GM21825 (cell line): ENCODE results near the gene HHATL.

Experiments used
- ATAC-seq: cut with Tn5 transposase; IDR thresholded peaks from one replicate; pipeline ENCODE4 v1.9.1; 2021; ENCODE audit warnings: mild to moderate bottlenecking, moderate library complexity; ENCODE audit not compliant: unreplicated experiment

HHATL gene

DNA sequence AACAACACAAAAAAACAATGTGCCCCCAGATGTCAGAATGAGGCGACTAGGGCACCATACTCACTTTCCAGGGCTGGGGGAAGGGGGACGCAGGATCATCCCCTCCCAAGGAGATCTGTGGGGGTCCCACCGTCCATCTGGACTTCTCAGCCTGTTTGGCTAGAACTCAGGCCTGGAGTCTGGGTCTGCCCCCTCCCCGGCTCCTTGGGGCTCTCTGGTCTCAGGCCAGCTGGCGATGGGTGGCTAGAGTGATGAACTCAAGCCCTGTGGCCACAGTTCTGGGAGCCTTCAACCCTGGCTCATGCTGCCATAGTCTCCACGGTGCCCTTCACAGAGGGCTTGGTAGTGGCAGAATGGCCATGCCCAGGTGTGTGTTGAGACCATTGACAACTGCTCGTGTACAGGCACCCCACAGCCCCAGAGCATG, 35.5 kb downstream of the HHATL start:
- no peak for ATAC-seq

GRCh38 chr3:42666577-42666998, 36.0 kb downstream of the HHATL start:
- ATAC-seq = no peak

DNA sequence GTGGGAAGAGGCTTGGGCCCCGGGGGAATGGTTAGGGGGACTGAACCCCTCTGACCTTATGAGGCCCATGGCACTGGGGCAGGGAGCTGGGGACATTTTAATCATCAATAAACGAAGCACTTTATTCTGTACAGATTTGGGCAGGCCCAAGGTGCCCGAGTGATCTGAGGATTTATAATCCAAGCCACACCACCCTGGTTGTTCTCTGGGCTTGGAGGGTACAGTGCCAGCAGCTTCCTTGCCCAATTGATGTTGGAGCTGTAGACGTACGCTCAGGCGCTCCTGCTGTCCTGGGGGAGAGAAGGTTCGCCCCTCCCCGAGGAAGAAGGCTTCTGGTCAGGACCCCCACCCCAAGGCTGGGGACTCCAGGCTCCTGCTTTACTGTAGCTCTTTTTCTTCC, 36.6 kb downstream of the HHATL start:
- ATAC-seq = no peak

DNA sequence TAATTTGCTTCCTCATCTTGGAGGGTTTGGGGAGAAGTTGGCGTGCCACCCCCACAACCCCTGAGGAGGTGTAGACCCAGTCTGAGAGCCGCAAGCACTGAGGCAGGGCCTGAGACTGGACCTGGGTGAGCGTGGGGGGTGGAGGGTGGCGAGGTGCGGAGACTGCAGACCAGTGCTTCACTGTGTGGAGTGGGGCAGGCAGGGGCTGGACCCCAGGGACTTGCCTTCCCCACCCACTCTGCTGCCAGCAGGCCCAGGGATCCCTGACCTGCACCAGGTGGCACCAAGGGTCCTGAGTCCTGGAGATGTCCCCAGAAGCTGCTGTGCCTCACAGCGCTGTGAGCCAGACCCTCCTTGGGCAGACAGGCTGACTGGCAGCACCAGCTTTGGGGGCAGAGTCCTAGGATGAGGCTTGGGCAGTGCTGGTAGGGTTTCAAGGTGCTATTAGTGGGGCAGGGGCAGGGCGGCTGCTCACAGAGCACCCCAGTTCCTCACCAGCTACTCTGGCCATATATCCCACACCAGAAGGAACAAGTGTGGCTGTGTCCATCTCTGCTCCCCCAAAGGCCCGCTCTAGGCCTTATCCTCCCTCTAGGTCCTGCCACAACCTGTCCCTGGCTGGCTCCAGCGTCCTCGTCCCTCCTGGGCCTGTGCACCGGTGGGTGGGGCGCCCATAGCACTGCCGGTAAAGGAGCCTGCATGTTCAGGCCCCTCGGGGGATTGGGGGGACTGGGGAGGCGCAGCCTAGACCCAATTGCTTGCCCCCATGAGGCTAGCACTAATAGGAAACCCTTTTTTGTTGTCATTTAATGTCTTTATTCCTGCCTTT, 37.3 kb downstream of the HHATL start:
- ATAC-seq = no peak

DNA sequence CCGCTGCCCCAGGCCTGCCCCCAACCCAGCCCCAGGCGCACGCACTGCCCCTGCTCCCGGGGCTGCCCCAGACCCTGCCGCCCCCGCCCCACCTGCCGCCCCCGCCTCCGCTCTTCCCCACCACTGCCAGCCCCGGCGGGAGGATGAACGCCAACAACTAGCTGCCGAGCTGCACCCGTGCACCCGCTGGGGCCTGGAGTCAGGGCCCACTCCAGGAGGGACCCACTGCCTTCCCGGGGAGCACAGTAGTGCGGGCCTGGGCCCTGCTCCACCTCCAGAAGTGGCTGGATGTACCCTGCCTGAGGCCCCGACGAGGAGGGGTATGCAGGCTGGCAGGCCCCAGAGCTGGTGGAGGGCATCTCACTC, 38.2 kb downstream of the HHATL start:
- ATAC-seq = no peak

DNA sequence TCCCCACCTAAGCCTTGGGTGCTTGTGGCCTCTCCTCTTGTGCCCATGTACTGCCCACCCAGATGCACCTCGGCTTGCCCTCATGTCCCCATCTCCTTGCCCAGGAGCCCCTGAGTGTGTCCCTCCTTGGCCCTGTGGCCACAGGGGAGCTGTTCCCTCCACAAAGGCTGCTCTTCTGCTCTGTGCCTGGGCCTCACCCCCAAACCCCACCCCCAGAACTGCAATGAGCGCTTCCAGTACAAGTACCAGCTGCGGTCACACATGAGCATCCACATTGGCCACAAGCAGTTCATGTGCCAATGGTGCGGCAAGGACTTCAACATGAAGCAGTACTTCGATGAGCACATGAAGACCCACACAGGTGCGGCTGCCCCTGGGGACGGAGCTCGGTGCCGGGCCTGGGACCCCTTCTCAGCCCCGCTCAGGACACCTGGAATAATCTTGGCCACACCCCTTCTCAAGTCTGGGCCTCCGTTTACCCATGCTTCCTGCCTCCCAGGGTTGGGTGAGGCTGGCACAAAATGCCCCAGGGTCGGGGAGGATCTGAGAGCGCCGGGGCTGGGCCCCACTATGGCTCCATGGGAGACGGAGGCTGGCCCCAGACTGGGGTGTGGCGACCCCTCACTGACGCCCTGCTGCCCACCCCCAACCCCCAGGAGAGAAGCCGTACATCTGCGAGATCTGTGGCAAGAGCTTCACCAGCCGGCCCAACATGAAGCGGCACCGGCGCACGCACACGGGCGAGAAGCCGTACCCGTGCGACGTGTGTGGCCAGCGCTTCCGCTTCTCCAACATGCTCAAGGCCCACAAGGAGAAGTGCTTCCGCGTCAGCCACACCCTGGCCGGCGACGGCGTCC, 38.8 kb downstream of the HHATL start:
- no peak for ATAC-seq

GRCh38 chr3:42662813-42663535, 39.6 kb downstream of the HHATL start:
- ATAC-seq = no peak

DNA sequence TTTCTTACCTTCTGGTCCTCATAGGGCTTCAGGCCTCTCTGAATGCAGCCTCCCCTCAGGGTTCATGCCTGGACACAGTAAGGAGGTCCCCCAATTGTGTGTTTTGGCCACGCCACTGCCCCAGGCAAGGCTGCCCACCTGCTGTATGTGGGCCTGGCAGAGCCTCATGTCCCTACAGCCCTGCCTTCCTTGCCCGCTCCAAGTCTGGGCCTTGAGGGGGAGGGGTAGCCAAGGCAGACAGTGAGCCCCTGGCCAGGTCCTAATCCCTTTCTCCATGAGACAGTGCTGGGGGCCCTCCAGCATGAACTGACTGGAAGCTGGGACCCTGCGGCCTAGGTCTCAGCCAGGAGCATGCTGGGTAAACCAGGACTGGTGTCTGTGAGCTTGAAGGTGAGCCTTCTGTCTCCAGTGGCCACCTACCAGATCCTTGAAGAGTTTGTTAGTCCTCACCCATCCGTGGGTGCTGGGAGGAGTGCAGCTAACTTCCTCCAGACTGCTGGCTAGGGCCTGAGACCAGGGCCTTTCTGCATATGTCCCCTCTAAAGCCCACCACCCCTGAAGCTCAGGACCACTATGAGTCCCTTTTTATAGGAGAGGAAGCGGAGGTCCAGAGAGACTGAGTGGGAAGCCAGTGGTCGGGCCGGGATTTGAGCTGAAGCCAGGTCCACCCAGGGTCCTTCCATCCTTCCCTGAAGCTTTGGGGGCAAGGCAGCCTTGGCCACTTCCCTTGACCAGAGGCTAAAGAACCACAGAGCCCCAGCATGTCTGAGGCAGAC, 40.4 kb downstream of the HHATL start:
- ATAC-seq = no peak

DNA sequence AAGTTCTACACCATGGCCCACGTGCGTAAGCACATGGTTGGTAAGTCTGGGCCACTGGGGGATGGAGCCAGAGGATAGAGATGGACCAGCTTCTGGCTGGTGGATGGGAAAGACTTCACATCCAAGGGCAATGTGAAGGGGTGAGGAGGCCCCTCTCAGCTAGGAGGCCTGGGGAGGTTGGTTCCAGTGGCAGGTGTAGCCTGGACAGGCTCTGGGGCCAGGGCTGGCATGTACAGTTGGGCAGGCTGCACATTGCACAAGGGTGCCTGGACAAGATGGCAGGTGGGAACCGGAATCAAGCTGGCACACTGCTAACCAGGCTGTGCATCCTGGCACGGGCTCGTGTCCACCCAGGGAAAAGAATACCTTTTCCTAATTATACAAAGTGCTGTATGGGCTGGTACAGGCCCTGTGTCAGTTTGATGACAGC, 41.0 kb downstream of the HHATL start:
- no peak for ATAC-seq

GRCh38 chr3:42660898-42661297, 41.7 kb downstream of the HHATL start:
- no peak for ATAC-seq

GRCh38 chr3:42660131-42660715, 42.4 kb downstream of the HHATL start:
- no peak for ATAC-seq

- no peak for ATAC-seq
These were observed 43.0 kb downstream of the HHATL start for GRCh38 chr3:42659451-42660130.

- ATAC-seq = no peak
These were observed 43.7 kb downstream of the HHATL start for GRCh38 chr3:42658771-42659390.

GRCh38 chr3:42658091-42658770, 44.4 kb downstream of the HHATL start:
- no peak for ATAC-seq

DNA sequence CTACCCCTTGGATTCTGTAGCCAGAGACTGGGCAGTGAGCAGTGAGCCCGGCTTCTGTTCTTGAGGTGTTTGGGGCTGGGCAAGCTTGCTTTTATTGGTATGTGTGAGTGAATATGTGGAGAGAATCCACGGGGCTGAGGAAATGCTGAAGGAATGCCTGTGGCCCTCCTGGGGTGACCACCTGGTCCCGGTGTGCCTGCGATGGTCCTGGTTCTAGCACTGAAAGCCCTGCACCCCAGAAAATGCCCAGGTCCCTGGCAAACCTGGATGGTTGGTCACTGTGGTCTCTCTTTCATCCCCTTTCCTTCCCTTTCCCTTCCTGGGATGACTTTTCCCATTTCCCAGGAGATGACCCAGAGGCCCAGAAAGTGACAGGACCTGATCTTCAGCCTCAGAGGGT, 44.9 kb downstream of the HHATL start:
- no peak for ATAC-seq

DNA sequence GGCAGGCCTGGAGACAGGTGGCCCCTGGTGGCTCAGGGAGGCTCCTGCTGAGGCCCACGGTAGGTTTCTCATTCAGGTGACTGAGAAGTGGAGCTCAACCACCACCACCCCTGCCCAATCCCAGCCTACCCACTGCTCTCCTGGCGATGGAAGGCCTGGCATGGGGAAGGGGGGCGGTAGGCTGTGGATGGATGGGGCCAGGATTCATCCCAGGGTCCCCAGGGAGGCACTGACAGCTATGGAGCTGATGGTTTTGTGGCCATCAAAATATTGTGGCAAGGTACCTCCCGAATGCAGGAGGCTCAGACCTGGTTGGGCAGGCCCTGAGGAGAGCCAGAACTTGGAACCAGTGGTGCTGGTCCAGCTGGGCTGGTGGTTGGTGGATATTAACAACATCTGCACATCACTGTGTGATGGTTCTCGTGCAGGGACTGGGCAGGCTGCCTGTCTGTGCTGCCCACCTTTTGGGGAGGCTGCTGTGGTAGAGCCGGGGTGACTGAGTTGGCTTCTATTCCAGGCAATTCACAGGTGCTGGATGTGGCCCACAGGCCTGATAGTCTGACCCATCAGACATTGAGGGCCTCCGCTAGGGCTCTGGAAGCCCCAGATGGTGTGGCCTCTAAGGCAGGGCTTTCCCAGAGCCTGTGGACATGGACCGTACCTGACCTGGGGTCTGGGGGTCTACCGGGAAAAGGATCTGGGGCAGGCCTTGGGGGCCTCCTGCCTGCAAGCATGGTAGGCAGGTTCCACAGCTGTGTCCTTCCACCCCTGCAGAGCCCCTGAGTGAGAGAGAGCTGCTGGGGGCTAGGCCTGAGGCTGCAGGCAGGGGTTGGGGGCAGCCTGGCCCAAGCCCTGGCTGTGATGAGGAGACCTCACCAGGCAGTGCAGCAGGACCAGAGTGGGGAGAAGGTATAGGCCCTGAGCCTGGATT, 45.7 kb downstream of the HHATL start:
- no peak for ATAC-seq

DNA sequence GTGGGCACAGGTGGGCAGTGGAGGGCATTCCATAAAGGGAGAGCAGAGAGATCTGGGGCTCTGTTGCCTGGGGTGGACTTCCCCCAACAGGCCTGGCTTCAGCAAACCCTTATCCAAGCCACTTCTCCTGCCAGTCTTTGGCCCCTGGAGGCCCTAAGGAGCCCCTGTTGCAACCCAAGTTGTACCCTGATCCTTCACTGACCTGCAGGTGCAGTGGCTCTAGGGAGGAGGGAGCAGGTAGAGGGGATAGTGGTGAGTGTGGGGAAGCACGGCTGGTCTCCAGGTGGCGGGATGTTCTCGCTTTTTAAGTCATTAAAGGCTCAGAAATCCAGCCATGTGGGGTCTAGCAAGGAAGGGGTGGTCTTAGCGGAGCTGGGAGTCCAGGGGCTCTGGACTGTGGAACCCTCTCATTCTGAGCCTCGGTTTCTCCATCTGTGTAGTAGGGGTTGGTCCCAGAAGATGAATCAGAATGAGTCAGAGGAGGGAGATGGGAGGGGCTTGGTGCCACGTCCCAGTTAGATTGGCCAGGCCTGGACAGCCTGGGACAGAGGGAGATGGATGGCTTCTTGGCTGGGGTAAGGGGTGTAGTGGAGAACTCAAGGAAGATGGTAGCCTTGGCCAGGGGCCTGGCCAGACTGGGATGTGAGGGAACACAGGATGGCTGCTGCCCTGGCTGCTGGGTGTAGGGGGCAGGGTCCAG, 46.5 kb downstream of the HHATL start:
- ATAC-seq = no peak
